ENCODE data around the gene TMEM213.

DNA sequence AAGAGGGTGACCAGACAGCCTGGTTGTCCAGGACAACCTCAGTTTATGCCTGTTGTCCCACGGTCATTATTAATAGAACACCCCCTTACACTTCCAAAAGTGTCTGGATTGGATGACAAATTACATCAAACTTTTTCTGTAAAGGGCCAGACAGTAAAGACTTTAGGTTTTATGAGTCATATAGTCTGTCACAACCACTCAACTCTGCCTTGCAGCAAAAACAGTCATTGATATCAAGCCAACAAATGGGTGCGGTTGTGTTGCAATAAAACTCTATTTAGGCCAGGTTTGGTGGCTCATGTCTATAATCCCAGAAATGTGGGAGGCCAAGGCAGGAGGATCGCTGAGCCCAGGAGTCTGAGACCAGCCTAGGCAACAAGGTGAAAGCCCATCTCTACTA is 66.9 kb downstream of the TMEM213 start:
- TF ChIP-seq, protein P1, sequence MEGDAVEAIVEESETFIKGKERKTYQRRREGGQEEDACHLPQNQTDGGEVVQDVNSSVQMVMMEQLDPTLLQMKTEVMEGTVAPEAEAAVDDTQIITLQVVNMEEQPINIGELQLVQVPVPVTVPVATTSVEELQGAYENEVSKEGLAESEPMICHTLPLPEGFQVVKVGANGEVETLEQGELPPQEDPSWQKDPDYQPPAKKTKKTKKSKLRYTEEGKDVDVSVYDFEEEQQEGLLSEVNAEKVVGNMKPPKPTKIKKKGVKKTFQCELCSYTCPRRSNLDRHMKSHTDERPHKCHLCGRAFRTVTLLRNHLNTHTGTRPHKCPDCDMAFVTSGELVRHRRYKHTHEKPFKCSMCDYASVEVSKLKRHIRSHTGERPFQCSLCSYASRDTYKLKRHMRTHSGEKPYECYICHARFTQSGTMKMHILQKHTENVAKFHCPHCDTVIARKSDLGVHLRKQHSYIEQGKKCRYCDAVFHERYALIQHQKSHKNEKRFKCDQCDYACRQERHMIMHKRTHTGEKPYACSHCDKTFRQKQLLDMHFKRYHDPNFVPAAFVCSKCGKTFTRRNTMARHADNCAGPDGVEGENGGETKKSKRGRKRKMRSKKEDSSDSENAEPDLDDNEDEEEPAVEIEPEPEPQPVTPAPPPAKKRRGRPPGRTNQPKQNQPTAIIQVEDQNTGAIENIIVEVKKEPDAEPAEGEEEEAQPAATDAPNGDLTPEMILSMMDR (IDR thresholded peaks at IDR 0.05) = no peak
- TF ChIP-seq POLR2A (IDR thresholded peaks at IDR 0.05) = no peak
- TF ChIP-seq POLR2AphosphoS5 (IDR thresholded peaks at IDR 0.05) = no peak

Data from gastroesophageal sphincter (tissue), 3 donors.